Thyroid gland (tissue), 4 donors: Measurements from ENCODE around the gene TAS2R16. TPM values are rescaled to one million over a fixed set of nuclear protein-coding genes. Genes with fewer than 3 reads are reported as not detected.

ENCODE experiments used
- DNase-seq, 2 donors: peaks; one replicate each; pipeline ENCODE4 v3.0.0-alpha.2; 2019
- H3K27ac ChIP-seq, 3 donors: fragments of 200-600 bp; sonication (generic); 1 replicate in 2 of 3; 2 replicates in 1 of 3; pipeline ENCODE4 v1.5.1; 2016 to 2019; ENCODE audit warnings: mild to moderate bottlenecking in 1 of 3, moderate library complexity in 1 of 3
- H3K27me3 ChIP-seq: fragments of 200-600 bp; sonication (generic); one replicate; pipeline ENCODE4 v1.5.1; 2019
- H3K36me3 ChIP-seq, 2 donors: fragments of 200-600 bp; sonication (generic); one replicate each; pipeline ENCODE4 v1.5.1; 2016 to 2019
- H3K4me1 ChIP-seq, 2 donors: fragments of 200-600 bp; sonication (generic); one replicate each; pipeline ENCODE4 v1.5.1; 2017 to 2019
- H3K4me3 ChIP-seq, 3 donors: fragments of 200-600 bp; sonication (generic); replicated peaks in 1 of 3; 1 replicate in 2 of 3; 2 replicates in 1 of 3; pipeline ENCODE4 v1.5.1; 2016; ENCODE audit warnings: mild to moderate bottlenecking in 1 of 3
- H3K9me3 ChIP-seq: fragments of 200-600 bp; sonication (generic); one replicate; pipeline ENCODE4 v1.5.1; 2017
- CTCF ChIP-seq, 6 experiments: fragments of 200-600 bp in 3 of 6; fragments of 450-650 bp in 3 of 6; sonication (generic) in 3 of 6; IDR thresholded peaks; one replicate each; pipeline ENCODE4 v1.5.1; 2016 to 2019; ENCODE audit warnings: antibody characterized with exemption in 6 of 6, mild to moderate bottlenecking in 2 of 6, inconsistent platforms in 1 of 6, moderate library complexity in 1 of 6
- POLR2A ChIP-seq, 2 donors: fragments of 450-650 bp; IDR thresholded peaks; one replicate each; pipeline ENCODE4 v1.6.1; 2017; ENCODE audit warnings: antibody characterized with exemption in 2 of 2, mild to moderate bottlenecking in 2 of 2, moderate library complexity in 1 of 2
- WGBS, 2 donors: methylation state at CpG; one replicate each; pipeline ENCODE4 v1.1.5; 2017; 5-methylcytosine and 5-hydroxymethylcytosine counted together
- intact Hi-C: fragments of 100-400 bp; cut with DNase I; formaldehyde crosslinking; loops from one replicate; pipeline ENCODE4 v1.15.1; 2023
- total RNA-seq, 4 donors: library from RNA; depleted of rRNA; stranded (reverse); fragments of >200 nt; gene quantifications; one replicate each; pipeline ENCODE4 v1.2.3, GENCODE V29; 2016

Gene TAS2R16
- total RNA-seq, 4 donors from 2014 or later: not detected

- WGBS, 2 donors: 57 to 74% methylated on average over 1 of the region's 1 CpG
- DNase-seq: no peak
- intact Hi-C loops: no loop called here
Observed at GRCh38 chr7:123022576-123022975, 27.1 kb upstream of the TAS2R16 start.

GRCh38 chr7:123012435-123012834, 16.9 kb upstream of the TAS2R16 start:
- Histone ChIP-seq H3K9me3 (no peaks in the 10 kb centered on the region), H3K36me3 (no peaks in the 10 kb centered on the region), H3K27me3 (no peaks in the 10 kb centered on the region), H3K4me3 (no peak overlapping the region), H3K4me1 (no peaks in the 10 kb centered on the region), H3K27ac (no peak overlapping the region)
- no peak for DNase-seq
- intact Hi-C loops: no loop called here
- TF ChIP-seq POLR2A (IDR thresholded peaks at IDR 0.05) (no peak), CTCF (IDR thresholded peaks at IDR 0.05) (no peak)

More at GRCh38 chr7:123022576-123022975, 27.1 kb upstream of the TAS2R16 start:
- H3K9me3 ChIP-seq: no peaks in the 10 kb centered on the region
- no peak for TF ChIP-seq POLR2A (IDR thresholded peaks at IDR 0.05)
- TF ChIP-seq CTCF (IDR thresholded peaks at IDR 0.05): no peak
- H3K36me3 ChIP-seq: no peaks in the 10 kb centered on the region
- no peak overlapping the region for H3K4me3 ChIP-seq
- no peak overlapping the region for H3K27ac ChIP-seq
- H3K4me1 ChIP-seq: no peaks in the 10 kb centered on the region
- no peaks in the 10 kb centered on the region for H3K27me3 ChIP-seq

GRCh38 chr7:123011766-123012369, 16.4 kb upstream of the TAS2R16 start:
- Histone ChIP-seq H3K27ac (no peak overlapping the region), H3K9me3 (no peaks in the 10 kb centered on the region), H3K36me3 (no peaks in the 10 kb centered on the region), H3K4me1 (no peaks in the 10 kb centered on the region), H3K27me3 (no peaks in the 10 kb centered on the region), H3K4me3 (no peak overlapping the region)
- intact Hi-C loops: no loop called here
- no peak for DNase-seq
- TF ChIP-seq POLR2A (IDR thresholded peaks at IDR 0.05) (no peak), CTCF (IDR thresholded peaks at IDR 0.05) (no peak)
- WGBS, 2 donors: 91 to 93% methylated on average over 2 of the region's 2 CpGs

- no peak for TF ChIP-seq POLR2A (IDR thresholded peaks at IDR 0.05)
- Histone ChIP-seq H3K4me1 (no peaks in the 10 kb centered on the region), H3K27ac (no peak overlapping the region), H3K9me3 (no peaks in the 10 kb centered on the region), H3K36me3 (no peaks in the 10 kb centered on the region), H3K4me3 (no peak overlapping the region), H3K27me3 (no peaks in the 10 kb centered on the region)
- 50 to 79% methylated on average over 1 of the region's 1 CpG for WGBS, 2 donors
- intact Hi-C loops: no loop called here
- DNase-seq: no peak
Observed at GRCh38 chr7:123004931-123005330, 9.4 kb upstream of the TAS2R16 start.

- Histone ChIP-seq H3K36me3 (no peaks in the 10 kb centered on the region), H3K27ac (no peak overlapping the region), H3K9me3 (no peaks in the 10 kb centered on the region), H3K4me3 (no peak overlapping the region), H3K27me3 (no peaks in the 10 kb centered on the region), H3K4me1 (no peaks in the 10 kb centered on the region)
- 68 to 74% methylated on average over 5 of the region's 5 CpGs for WGBS, 2 donors
- DNase-seq: no peak
- TF ChIP-seq POLR2A (IDR thresholded peaks at IDR 0.05) (no peak), CTCF (IDR thresholded peaks at IDR 0.05) (no peak)
- intact Hi-C loops: no loop called here
Observed at GRCh38 chr7:123003539-123004126, 8.1 kb upstream of the TAS2R16 start.
